Activated T-cell treated with anti-CD3 and anti-CD28 coated beads, Interleukin-2, amount 50 U/mL, for 72 hours (primary cell): ENCODE data around the gene DPAGT1. TPM values are rescaled to one million over a fixed set of nuclear protein-coding genes. Genes with fewer than 3 reads are reported as not detected.
A peak's percentile ranks its signal among the peaks of the same experiment; 100 is the strongest.

ENCODE experiments used
- ATAC-seq, 2 donors: fragments of 150-1000 bp; cut with Tn5 transposase; replicated peaks in 1 of 2; 2 replicates each; pipeline ENCODE4 v1.10.0; 2021; ENCODE audit warnings: moderate library complexity in 2 of 2, mild to moderate bottlenecking in 1 of 2
- DNase-seq, 2 donors: peaks; one replicate each; pipeline ENCODE4 v3.0.0; 2021 to 2022; ENCODE audit warnings: mixed read lengths in 1 of 2
- H3K27ac Mint-ChIP-seq: one replicate; pipeline ENCODE4 v1.8.0; 2022; ENCODE audit warnings: mild to moderate bottlenecking, moderate library complexity, mixed read lengths
- H3K27me3 Mint-ChIP-seq: one replicate; pipeline ENCODE4 v1.8.0; 2022; ENCODE audit warnings: low read depth, mixed read lengths
- H3K36me3 Mint-ChIP-seq, 2 donors: one replicate each; pipeline ENCODE4 v1.8.0; 2022; ENCODE audit warnings: mixed read lengths in 2 of 2, mild to moderate bottlenecking in 1 of 2; ENCODE audit not compliant: insufficient read depth in 2 of 2
- H3K4me1 Mint-ChIP-seq: one replicate; pipeline ENCODE4 v1.8.0; 2022; ENCODE audit warnings: low read depth, mixed read lengths
- H3K4me3 Mint-ChIP-seq, 2 donors: one replicate each; pipeline ENCODE4 v1.8.0; 2022; ENCODE audit warnings: mild to moderate bottlenecking in 2 of 2, mixed read lengths in 2 of 2, moderate library complexity in 2 of 2
- H3K9me3 Mint-ChIP-seq, 2 donors: one replicate each; pipeline ENCODE4 v1.8.0; 2022; ENCODE audit warnings: mixed read lengths in 2 of 2
- total RNA-seq, 2 donors: library from RNA; stranded (reverse); gene quantifications; one replicate each; pipeline ENCODE4 v1.2.3, GENCODE V29; 2022

Gene DPAGT1
- total RNA-seq, 2 donors from 2014 or later, result 63.8 to 81.9 TPM

DNA sequence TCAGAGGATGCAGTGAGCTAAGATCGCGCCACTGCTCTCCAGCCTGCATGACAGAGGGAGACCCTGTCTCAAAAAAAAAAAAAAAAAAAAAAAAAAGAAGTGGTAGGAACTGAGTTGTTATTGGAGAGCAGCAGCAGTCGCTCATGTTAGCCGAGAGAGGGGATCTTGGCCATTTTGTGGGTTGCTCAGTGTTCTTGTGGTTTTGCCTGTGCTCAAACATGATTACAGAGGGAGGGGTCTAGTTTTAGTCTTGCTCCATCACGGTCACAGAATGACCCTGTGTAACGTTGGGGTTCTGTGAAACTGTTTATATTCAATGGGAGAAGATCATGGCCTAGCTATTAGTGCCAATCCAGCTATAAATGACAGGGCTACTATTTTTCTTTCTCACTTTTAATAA lies 1.9 kb downstream of the DPAGT1 start:
- DNase-seq, result no peak
- Mint-ChIP-seq H3K36me3 (peaks cover 16 to 18% of the 10 kb centered on the region in 2 donors), H3K27me3 (no peaks in the 10 kb centered on the region), H3K4me1 (peaks cover 60% of the 10 kb centered on the region), H3K27ac (no peak overlapping the region), H3K9me3 (no peaks in the 10 kb centered on the region), H3K4me3 (peak overlapping the region; percentile 85 to 92)
- ATAC-seq, result no peak

DNA sequence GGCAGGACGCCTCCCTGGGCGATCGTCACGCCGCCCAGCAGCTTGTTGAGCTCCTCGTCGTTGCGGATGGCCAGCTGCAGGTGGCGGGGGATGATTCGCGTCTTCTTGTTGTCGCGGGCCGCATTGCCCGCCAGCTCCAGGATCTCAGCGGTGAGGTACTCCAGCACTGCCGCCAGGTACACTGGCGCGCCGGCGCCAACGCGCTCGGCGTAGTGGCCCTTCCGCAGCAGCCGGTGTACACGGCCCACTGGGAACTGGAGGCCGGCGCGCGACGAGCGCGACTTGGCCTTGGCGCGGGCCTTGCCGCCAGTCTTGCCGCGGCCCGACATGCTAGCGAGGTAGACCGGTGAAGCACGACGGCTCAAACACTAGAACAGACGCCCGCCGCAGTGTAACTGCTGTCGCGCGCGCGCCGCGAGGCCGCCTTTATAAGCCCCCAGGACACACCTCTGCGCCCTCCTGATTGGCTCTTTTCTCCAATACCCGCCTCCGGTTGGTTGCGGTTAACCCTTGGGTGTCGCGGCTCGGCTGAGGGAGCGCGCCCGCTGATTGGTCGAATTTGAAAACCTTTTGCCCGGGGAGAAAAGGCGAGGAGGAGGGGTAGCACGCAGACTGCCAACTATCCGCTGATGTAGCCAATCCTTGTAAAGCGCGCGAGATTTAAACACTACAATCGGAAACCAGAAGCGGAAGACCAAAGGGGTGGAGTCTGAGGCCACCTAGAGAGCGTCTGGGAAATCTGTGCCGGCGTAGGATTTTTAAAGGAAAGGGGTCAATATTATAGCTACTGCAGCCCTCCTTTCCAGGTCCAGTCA lies 6.4 kb downstream of the DPAGT1 start:
- peaks cover 25 to 30% of the 10 kb centered on the region in 2 donors for H3K36me3 Mint-ChIP-seq
- DNase-seq (peak; percentile 99 to 100), ATAC-seq (peak; percentile 79 to 81)
- peak overlapping the region; percentile 97 for H3K27ac Mint-ChIP-seq
- no peaks in the 10 kb centered on the region for H3K9me3 Mint-ChIP-seq
- H3K27me3 Mint-ChIP-seq, result no peaks in the 10 kb centered on the region
- H3K4me1 Mint-ChIP-seq, result peaks cover 52% of the 10 kb centered on the region
- H3K4me3 Mint-ChIP-seq, result peak overlapping the region; percentile 96 to 97

DNA sequence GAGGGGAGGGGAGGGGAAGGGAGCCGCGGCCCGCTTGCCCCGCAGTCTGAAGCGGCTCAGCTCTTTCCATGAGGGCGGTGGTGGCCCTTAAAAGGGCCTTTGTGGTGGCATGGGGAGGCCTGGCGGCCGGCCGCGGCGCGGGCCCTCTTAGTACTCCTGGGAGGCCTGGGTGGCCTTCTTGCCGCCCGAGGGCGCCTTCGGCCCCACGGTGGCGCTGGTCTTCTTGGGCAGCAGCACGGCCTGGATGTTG lies 6.9 kb downstream of the DPAGT1 start:
- H3K9me3 Mint-ChIP-seq, result no peaks in the 10 kb centered on the region
- peak overlapping the region; percentile 96 to 97 for H3K4me3 Mint-ChIP-seq
- peaks cover 24 to 28% of the 10 kb centered on the region in 2 donors for H3K36me3 Mint-ChIP-seq
- ATAC-seq, result peak; percentile 27 to 29
- H3K27ac Mint-ChIP-seq, result peak overlapping the region; percentile 97
- no peaks in the 10 kb centered on the region for H3K27me3 Mint-ChIP-seq
- peaks cover 47% of the 10 kb centered on the region for H3K4me1 Mint-ChIP-seq
- peak; percentile 61 to 77 for DNase-seq

DNA sequence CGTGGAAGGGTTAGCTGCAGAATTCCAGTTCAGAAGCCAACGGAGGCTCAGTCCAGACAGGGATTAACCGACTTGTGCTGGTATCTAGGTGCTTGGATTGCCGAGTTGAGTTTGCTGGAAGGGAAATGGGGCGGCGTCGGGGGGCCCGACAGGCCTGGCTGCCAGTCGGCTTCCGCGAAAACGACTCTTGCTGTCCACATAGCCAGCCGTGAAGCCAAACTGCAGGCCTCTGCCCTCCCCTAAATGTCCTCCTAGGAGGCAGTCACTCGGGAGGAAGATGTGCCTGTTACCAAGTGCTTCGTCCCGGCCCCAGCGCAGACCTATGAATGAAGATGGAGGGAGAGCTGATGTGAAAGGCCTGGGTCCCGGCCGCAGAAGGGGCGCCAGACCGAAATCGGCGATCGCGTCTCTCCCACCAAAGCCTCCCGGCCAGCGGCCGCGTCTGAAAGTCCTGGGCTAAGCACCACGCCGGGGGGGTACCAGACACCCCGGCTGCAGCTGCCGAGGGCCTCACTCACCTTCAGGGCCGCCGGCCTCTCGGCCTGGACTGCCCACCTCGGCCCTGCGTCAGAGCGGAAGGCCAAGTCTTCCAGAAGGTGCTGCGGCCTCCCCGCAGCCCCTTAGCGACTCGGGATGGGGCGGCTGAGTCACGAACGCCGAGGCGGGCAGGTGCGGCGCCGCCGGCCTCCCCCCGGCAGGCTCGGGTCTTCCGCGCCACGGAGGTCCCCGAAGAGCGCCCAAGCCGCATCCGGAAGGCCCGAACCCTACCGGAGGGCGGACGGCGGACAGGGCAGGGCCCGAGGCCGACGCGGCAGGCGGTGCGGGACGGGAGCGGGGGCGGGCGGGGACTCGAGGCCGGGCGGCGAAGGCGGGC lies 7.5 kb downstream of the DPAGT1 start:
- no peaks in the 10 kb centered on the region for H3K27me3 Mint-ChIP-seq

GRCh38 chr11:119092880-119093842 lies 8.5 kb downstream of the DPAGT1 start:
- peaks cover 19 to 22% of the 10 kb centered on the region in 2 donors for H3K36me3 Mint-ChIP-seq
- H3K9me3 Mint-ChIP-seq, result no peaks in the 10 kb centered on the region
- DNase-seq (peak in 1 of 2 donors; percentile 21), ATAC-seq (no peak)
- peak overlapping the region; percentile 97 for H3K27ac Mint-ChIP-seq
- no peaks in the 10 kb centered on the region for H3K27me3 Mint-ChIP-seq
- peaks cover 35% of the 10 kb centered on the region for H3K4me1 Mint-ChIP-seq
- peak overlapping the region; percentile 95 to 96 for H3K4me3 Mint-ChIP-seq

More for the DNA sequence above, 7.5 kb downstream of the DPAGT1 start:
- no peaks in the 10 kb centered on the region for H3K9me3 Mint-ChIP-seq
- peak overlapping the region; percentile 97 for H3K27ac Mint-ChIP-seq
- peak; percentile 53 to 72 for DNase-seq
- ATAC-seq, result peak; percentile 2 to 14
- peaks cover 41% of the 10 kb centered on the region for H3K4me1 Mint-ChIP-seq
- peaks cover 24 to 28% of the 10 kb centered on the region in 2 donors for H3K36me3 Mint-ChIP-seq
- H3K4me3 Mint-ChIP-seq, result peak overlapping the region; percentile 96 to 97

DNA sequence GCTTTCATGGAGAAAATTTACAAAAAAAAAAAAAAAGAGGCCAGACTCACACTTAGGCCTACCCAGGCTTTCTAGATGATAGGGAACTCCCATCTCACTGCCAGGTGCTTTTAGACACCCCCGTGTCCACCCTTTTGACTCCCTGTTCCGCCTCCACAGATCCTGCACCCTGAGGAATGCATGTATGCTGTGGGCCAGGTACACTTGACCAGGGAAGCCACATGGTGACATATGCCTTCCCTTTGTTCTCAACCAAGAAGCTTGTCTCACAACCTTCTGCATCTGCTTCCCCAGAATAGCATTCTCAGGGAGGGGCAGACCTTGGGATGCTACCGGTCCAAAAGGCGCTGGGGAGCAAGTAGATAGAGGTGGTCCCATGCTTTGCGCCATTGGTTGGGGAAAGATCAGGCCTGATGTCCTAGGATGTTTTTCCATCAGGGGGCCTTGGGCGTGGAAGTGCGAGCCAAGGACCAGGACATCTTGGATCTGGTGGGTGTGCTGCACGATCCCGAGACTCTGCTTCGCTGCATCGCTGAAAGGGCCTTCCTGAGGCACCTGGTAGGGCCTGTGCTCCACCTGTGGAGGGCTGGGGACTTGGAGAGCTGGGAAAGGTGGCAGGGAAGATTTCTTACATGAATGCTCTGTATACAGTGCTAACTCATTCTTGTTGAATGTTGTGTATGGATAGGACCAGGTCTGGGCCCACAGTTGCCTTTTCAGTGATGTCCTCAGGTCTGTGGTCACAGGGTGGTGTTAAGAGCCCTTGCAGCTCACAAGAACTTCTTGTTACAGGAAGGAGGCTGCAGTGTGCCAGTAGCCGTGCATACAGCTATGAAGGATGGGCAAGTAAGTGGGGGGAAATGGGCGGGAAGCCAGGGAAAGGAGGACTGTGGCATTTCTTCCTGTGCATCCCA lies 9.4 kb downstream of the DPAGT1 start:
- Mint-ChIP-seq H3K4me3 (peak overlapping the region; percentile 95 to 96), H3K27ac (peak overlapping the region; percentile 67), H3K4me1 (peaks cover 45% of the 10 kb centered on the region), H3K9me3 (no peaks in the 10 kb centered on the region), H3K27me3 (no peaks in the 10 kb centered on the region), H3K36me3 (peaks cover 17 to 22% of the 10 kb centered on the region in 2 donors)
- ATAC-seq (peak in 1 of 2 donors; percentile 2), DNase-seq (peak; percentile 18 to 34)

DNA sequence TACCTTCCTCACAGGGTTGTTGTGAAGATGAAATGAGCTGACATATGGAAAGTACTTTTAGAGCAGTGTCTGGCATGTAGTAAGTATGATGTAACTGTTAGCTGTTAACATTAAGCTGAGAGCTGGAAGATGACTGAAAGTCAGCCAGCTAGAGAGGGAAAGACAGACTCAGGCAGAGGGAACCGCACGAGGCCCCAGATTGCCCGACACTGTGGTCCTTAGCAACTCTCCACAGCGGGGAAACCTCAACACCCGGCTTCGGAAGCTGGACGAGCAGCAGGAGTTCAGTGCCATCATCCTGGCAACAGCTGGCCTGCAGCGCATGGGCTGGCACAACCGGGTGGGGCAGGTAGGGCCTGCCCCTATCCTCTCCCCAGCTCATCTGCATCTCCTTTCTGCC lies 10.5 kb downstream of the DPAGT1 start:
- peak overlapping the region; percentile 19 for H3K27ac Mint-ChIP-seq
- no peak overlapping the region for H3K4me3 Mint-ChIP-seq

DNA sequence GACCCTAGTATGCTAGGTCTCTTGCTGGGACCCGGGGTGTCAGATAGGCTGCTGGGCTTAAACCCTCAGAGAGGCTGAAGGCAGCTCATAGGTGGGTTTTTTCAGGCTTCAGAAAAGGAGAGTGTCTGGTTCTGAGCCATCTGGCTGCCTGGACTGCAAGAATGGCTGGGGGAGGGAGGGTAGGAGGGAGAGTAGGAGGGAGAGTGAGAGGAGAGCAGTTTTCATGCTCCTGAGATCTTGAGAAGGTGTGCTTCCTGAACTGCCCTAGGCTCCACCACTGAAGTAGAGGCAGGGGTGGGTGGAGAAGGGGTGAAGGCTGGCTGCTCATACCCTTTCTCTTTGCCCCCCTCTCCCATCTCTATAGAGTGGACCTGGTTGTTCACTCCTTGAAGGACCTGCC lies 12.3 kb downstream of the DPAGT1 start:
- H3K9me3 Mint-ChIP-seq, result no peaks in the 10 kb centered on the region
- H3K27ac Mint-ChIP-seq, result no peak overlapping the region
- DNase-seq (no peak), ATAC-seq (no peak)
- H3K27me3 Mint-ChIP-seq, result no peaks in the 10 kb centered on the region
- peaks cover 40% of the 10 kb centered on the region for H3K4me1 Mint-ChIP-seq
- peaks cover 12 to 13% of the 10 kb centered on the region in 2 donors for H3K36me3 Mint-ChIP-seq
- no peak overlapping the region for H3K4me3 Mint-ChIP-seq

More for the DNA sequence above, 10.5 kb downstream of the DPAGT1 start:
- Mint-ChIP-seq H3K27me3 (no peaks in the 10 kb centered on the region), H3K9me3 (no peaks in the 10 kb centered on the region), H3K36me3 (peaks cover 15 to 17% of the 10 kb centered on the region in 2 donors), H3K4me1 (peaks cover 45% of the 10 kb centered on the region)
- no peak for ATAC-seq
- no peak for DNase-seq

DNA sequence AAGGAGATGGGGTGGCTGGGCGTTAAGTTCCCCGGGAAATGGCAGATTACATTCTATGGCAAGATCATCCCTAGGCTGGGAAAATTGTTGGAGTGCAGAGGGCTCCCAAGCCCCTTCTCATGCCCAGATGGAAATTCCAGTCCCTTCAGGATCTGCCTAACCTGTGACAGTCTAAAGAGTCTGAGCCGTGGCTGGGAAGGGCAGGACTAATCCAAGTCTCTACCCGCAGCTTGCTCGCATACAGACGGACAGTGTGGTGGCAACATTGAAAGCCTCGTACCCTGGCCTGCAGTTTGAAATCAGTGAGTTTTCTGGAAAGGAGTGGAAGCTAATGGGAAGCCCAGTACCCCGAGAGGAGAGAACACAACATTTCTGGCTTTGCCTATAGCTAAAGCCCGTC lies 13.2 kb downstream of the DPAGT1 start:
- ATAC-seq (no peak), DNase-seq (no peak)
- Mint-ChIP-seq H3K4me1 (peaks cover 37% of the 10 kb centered on the region), H3K36me3 (peaks cover 6% of the 10 kb centered on the region in 2 donors), H3K27ac (no peak overlapping the region), H3K9me3 (no peaks in the 10 kb centered on the region), H3K4me3 (no peak overlapping the region), H3K27me3 (no peaks in the 10 kb centered on the region)

DNA sequence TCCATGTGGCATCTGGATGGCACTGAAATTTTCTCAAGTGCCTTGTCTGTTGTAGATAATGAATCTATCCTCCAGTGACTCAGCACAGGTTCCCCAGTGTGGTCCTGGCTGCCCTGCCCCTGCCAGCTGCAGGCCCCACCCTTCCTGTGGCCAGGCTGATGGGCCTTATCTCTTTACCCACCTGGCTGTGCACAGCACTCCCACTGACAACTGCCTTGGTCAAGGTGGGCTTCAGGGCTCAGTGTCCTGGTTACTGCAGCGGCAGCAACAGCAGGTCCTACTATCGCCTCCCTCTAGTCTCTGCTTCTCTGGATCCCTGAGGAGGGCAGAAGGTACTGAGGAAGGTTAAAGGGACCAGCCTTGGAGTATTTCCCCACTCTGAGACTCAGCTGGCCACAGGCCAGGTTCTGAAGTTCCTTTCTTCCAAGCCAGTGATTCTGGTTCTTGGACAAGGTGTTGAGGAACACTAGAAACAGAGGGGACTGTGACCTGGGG lies 13.9 kb downstream of the DPAGT1 start:
- no peak for ATAC-seq
- no peaks in the 10 kb centered on the region for H3K27me3 Mint-ChIP-seq
- peaks cover 4% of the 10 kb centered on the region in 2 donors for H3K36me3 Mint-ChIP-seq
- peaks cover 32% of the 10 kb centered on the region for H3K4me1 Mint-ChIP-seq
- no peaks in the 10 kb centered on the region for H3K9me3 Mint-ChIP-seq
- peak overlapping the region in 1 of 2 donors; percentile 12 for H3K4me3 Mint-ChIP-seq
- DNase-seq, result no peak
- H3K27ac Mint-ChIP-seq, result no peak overlapping the region

DNA sequence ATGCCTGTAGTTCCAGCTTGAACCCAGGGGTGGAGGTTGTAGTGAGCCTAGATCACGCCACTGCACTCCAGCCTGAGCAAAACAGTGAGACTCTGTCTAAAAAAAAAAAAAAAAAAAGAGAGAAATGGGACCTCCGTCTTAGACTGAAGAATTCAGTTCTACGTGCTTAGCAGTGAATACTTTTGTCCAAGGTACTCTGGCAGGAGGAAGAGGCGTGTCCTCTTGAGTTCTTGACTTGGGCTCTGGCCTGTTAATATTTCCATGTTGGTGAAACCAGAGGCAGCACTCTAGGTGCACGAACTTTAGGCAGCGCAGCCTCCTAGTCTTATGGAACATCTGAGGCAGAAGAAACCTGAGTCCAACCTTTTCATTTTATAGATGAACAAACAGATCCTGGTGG lies 14.5 kb downstream of the DPAGT1 start:
- peaks cover under 1 to 1% of the 10 kb centered on the region in 2 donors for H3K36me3 Mint-ChIP-seq
- H3K4me3 Mint-ChIP-seq, result no peak overlapping the region

More for the DNA sequence above, 14.5 kb downstream of the DPAGT1 start:
- ATAC-seq (no peak), DNase-seq (no peak)
- no peaks in the 10 kb centered on the region for H3K9me3 Mint-ChIP-seq
- H3K27ac Mint-ChIP-seq, result no peak overlapping the region
- H3K4me1 Mint-ChIP-seq, result peaks cover 26% of the 10 kb centered on the region
- H3K27me3 Mint-ChIP-seq, result no peaks in the 10 kb centered on the region
